IPS-18a (cell line): ENCODE results near the gene MLANA.
"Not testable (repeated sequence)": the region's sequence is repeated elsewhere in the genome, so short reads cannot be mapped to it uniquely, and the experiment has no call there.

Source experiments
- H3K27ac ChIP-seq: one replicate; pipeline ENCODE4 v1.5.1; 2013; ENCODE audit warnings: low read length
- H3K27me3 ChIP-seq: one replicate; pipeline ENCODE4 v1.6.1; 2013; ENCODE audit warnings: mild to moderate bottlenecking, low read length; ENCODE audit not compliant: control insufficient read depth, insufficient read depth
- H3K36me3 ChIP-seq: one replicate; pipeline ENCODE4 v1.6.1; 2013; ENCODE audit warnings: low read depth, low read length; ENCODE audit not compliant: control insufficient read depth
- H3K4me1 ChIP-seq: one replicate; pipeline ENCODE4 v1.6.1; 2013; ENCODE audit warnings: low read depth, low read length; ENCODE audit not compliant: control insufficient read depth
- H3K4me3 ChIP-seq: one replicate; pipeline ENCODE4 v1.5.1; 2013; ENCODE audit warnings: low read length
- H3K9ac ChIP-seq: one replicate; pipeline ENCODE4 v1.6.1; 2013; ENCODE audit warnings: mild to moderate bottlenecking, low read length, moderate library complexity
- H3K9me3 ChIP-seq: one replicate; pipeline ENCODE4 v1.6.1; 2013; ENCODE audit warnings: low read depth, low read length; ENCODE audit not compliant: control insufficient read depth

The MLANA gene

DNA sequence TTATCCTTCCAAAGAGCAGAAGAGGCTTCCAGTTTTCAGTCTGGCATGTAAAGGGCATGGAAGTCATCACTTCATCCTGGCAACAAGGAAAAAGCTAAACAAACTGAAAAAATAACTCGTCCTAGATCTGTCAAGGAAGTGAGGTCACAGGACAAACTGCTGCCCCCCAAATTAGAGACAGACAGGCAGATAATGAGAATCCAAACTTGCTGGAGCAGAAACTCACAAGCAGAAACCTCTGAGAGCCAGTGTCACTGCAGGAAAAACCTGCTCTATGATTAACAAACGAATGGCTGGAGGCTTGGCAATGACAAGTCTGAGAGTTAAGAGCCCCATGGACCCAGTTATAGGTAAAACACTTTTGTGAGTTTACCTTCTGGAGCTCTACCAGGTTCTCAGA, 18.9 kb upstream of the MLANA start:
- H3K36me3 ChIP-seq: no peaks in the 10 kb centered on the region
- H3K4me1 ChIP-seq: no peaks in the 10 kb centered on the region
- no peaks in the 10 kb centered on the region for H3K27me3 ChIP-seq
- H3K9me3 ChIP-seq: no peaks in the 10 kb centered on the region
- H3K9ac ChIP-seq: no peak overlapping the region
- H3K27ac ChIP-seq: no peak overlapping the region
- no peak overlapping the region for H3K4me3 ChIP-seq

DNA sequence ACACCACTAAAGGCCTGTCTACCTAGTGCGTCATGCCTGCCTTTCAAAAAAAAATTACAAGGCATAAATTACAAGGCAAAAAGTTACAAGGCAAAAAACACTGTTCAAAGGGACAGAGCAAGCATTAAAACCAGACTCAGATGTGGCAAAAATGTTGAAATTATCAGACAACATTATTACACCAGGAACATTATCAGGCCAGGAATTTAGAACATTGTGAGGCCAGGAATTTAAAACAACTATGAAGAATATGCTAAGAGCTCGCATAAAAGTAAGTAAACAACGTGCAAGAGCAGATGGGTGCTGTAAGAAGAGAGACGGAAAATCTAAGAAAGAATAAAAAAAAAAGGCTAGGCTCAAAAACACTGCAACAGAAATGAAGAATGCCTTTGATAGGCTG, 18.2 kb upstream of the MLANA start:
- Histone ChIP-seq H3K27ac (no peak overlapping the region), H3K9ac (no peak overlapping the region), H3K9me3 (no peaks in the 10 kb centered on the region), H3K27me3 (no peaks in the 10 kb centered on the region), H3K36me3 (no peaks in the 10 kb centered on the region), H3K4me1 (no peaks in the 10 kb centered on the region), H3K4me3 (no peak overlapping the region)

DNA sequence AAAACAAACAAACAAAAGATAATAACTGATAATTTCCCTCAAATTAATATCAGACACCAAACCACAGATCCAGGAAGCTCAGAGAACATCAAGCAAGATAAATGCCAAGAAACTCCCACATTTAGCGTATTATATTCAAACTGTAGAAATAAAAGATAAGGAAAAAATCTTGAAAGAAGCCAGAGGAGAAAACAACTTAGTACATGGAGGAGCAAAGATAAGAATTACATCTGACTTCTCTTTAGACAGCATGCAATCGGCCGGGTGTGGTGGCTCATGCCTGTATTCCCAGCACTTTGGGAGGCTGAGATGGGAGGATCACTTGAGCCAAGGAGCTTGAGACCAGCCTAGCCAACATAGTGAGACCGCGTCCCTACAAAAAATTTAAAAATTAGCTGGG, 17.2 kb upstream of the MLANA start:
- Histone ChIP-seq H3K27ac (no peak overlapping the region), H3K4me3 (no peak overlapping the region), H3K9me3 (no peaks in the 10 kb centered on the region), H3K4me1 (no peaks in the 10 kb centered on the region), H3K36me3 (no peaks in the 10 kb centered on the region), H3K9ac (no peak overlapping the region), H3K27me3 (no peaks in the 10 kb centered on the region)

DNA sequence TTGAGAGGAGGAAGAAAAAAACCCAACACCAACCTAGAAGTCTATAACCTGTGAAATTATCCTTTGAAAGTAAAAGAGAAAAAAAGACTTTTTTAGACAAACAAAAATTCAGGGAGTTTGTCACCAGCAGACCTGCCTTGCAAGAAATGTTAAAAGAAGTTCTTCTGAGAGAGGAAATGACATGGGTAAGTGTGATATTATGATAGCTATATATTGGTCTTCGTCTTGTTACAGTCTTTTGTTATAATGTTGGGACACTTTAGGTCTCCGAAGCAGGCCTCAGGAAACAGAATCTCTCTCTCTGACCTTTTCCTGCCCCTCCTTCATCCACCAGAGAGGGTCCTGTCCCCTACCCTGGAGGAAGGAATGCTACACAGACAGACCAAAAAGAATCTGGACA, 16.6 kb upstream of the MLANA start:
- Histone ChIP-seq H3K36me3 (no peaks in the 10 kb centered on the region), H3K4me1 (no peaks in the 10 kb centered on the region), H3K9ac (no peak overlapping the region), H3K9me3 (no peaks in the 10 kb centered on the region), H3K27ac (no peak overlapping the region), H3K4me3 (no peak overlapping the region), H3K27me3 (no peaks in the 10 kb centered on the region)

DNA sequence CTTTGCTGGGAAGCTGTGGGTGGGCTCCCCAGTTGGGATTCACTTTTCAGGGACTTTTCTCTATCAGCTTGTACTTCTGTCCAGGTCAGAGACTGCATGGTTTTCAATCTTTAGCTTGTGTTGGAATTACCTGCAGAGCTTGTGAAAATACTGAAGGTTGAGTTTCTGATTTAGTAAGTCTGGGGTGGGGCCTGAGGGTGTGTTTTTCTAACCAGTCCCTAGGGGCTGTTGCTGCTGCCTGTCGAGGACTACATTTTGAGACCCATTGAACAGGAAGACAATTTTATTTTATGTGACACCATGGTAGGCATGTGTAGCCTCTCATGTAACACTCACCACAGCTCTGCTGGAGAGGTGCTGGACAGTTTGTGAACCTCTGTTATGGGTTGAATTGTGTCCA, 14.7 kb upstream of the MLANA start:
- Histone ChIP-seq H3K27me3 (no peaks in the 10 kb centered on the region), H3K4me1 (no peaks in the 10 kb centered on the region), H3K9me3 (no peaks in the 10 kb centered on the region), H3K9ac (no peak overlapping the region), H3K4me3 (no peak overlapping the region), H3K36me3 (no peaks in the 10 kb centered on the region), H3K27ac (no peak overlapping the region)

DNA sequence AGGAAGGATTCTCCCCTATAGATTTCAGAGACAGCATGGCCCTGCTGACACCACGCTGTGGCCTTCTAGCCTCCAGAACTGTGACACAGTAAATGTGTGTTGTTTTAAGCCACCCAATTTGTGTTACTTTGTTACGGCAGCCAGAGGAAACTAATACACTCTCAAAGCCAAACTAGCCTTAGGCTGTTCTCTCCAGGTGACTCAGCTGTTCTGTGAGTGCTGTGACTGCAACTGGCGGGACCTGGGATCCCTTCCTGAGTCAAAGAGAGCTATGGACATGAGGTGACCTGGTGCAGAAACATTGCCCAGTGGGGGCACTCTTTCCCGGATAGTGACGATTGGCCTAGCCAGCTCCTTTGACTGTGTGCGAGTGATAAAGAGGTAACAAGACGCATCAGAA, 14.0 kb upstream of the MLANA start:
- no peak overlapping the region for H3K27ac ChIP-seq
- H3K9me3 ChIP-seq: no peaks in the 10 kb centered on the region
- H3K9ac ChIP-seq: no peak overlapping the region
- no peaks in the 10 kb centered on the region for H3K4me1 ChIP-seq
- no peaks in the 10 kb centered on the region for H3K27me3 ChIP-seq
- H3K4me3 ChIP-seq: no peak overlapping the region
- no peaks in the 10 kb centered on the region for H3K36me3 ChIP-seq

DNA sequence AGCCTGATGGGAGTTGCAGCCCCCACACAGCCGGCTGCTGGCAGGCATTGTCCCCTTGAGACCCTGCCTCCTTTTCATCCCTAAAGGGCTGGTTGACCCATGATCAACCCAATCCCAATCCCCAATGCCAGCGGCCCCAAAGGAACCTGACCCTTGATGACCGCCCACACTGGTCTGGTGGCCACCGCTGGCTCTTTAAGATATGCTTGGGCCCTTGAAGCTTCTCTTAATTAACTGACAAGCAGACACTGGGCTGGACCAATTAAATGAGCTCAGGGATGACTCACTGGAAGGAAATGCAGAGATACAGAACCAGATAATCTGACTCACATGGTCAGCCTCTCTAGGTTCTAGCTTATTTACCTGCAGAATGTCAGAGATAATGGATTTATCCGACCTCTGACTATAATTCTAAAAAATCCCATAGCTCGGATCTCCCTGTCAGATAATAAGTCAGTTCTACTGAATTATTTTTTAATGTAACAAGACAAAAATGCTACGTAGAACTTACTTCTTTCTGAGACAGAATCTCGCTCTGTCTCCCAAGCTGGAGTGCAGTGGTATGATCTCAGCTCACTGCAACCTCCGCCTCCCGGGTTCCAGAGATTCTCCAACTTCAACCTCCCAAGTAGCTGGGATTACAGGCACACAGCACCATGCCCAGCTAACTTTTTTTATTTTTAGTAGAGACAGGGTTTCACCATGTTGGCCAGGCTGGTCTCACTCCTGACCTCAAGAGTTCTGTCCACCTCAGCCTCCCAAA, 11.1 kb upstream of the MLANA start:
- Histone ChIP-seq H3K27me3 (no peaks in the 10 kb centered on the region), H3K4me3 (no peak overlapping the region), H3K27ac (no peak overlapping the region), H3K36me3 (no peaks in the 10 kb centered on the region), H3K4me1 (no peaks in the 10 kb centered on the region), H3K9ac (no peak overlapping the region), H3K9me3 (no peaks in the 10 kb centered on the region)

DNA sequence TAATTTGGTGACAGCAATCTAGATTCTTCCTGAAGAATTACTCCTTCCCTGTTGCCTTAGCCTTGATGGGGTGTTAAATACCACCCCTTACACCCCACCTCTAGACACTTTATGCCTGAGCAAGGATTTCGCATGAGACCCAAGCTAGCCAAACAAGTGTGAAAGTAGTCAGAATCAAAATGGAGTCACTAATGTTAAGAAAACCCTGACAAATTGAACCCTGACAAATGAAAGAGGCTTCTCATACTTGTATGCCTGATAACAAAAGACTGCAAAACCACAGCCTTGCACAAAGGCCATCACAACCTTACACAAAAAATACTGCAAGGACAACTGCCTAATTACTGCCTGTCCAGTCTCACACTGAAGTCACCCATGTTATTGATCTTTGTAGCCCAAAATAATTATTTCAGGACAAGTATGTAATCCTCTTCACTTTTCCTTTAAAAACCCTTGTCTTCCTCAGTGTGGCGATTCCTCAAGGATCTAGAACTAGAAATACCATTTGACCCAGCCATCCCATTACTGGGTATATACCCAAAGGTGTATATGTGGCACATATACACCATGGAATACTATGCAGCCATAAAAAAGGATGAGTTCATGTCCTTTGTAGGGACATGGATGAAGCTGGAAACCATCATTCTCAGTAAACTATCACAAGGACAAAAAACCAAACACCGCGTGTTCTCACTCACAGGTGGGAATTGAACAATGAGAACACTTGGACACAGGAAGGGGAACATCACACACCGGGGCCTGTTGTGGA, 8.3 kb upstream of the MLANA start:
- H3K9ac ChIP-seq, H3K4me1 ChIP-seq, H3K36me3 ChIP-seq, H3K9me3 ChIP-seq, H3K27ac ChIP-seq, H3K4me3 ChIP-seq, H3K27me3 ChIP-seq: not testable (repeated sequence)

DNA sequence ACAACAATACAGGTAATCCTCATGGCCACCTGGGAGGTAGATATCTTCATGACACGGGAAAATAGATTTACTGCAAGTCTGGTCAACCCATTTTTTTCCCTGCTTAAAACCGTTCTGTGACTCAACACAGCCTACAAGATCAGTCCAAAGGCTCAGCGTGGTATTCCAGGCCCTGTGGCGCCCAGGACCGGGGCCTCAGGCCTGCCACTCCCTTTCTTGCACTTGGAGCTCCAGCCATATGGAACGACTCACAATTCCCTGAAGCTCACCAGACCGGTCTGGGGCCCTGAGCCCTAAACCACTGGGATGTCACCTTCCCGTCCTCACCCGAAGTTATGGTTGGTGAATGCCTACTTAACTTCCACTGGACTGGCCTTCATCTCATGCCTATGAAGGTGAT, 6.5 kb upstream of the MLANA start:
- Histone ChIP-seq H3K9ac (no peak overlapping the region), H3K4me3 (no peak overlapping the region), H3K36me3 (no peaks in the 10 kb centered on the region), H3K9me3 (no peaks in the 10 kb centered on the region), H3K27me3 (no peaks in the 10 kb centered on the region), H3K27ac (no peak overlapping the region), H3K4me1 (no peaks in the 10 kb centered on the region)

DNA sequence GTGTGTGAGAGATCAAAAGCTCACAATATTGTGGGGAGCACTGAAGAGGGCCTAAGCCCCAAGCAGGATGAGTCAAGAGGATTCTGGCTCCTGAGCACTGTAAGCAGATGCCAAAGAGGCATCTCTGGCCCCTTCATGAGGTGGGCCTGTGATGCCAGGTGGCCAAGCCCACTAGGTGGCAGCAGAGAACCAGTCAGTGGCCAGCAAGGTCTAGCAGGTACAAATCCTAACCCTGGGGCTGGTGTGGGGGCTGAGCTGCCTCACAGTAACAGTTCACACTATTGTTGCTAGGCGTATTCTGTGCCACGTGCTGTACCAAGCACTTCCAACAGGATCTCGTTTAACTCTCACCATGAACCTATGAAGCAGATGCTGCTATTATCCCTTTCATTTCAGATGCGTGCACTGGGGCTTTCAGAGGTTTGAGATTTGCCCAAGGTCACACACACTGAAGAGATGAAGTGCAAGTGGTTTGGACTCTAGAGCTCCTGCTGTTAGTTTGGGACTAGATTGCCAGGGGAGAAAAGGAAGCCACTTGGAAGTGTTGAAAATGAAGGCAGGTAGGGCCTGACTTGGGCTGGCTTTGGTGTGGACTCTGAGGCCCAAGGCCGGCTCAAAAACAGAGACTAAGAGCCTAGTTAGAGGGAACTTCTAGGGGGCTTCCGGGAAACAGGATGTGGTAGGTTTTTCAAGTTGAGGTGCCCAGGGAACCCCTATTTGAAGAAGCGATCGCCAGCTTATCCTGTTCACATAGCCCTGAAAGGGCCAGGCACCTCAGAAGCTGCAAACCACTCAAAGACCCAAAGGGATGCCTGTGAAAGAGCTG, 4.4 kb upstream of the MLANA start:
- H3K9ac ChIP-seq: no peak overlapping the region
- H3K4me1 ChIP-seq: no peaks in the 10 kb centered on the region
- no peak overlapping the region for H3K4me3 ChIP-seq
- no peaks in the 10 kb centered on the region for H3K27me3 ChIP-seq
- H3K9me3 ChIP-seq: no peaks in the 10 kb centered on the region
- H3K27ac ChIP-seq: no peak overlapping the region
- H3K36me3 ChIP-seq: no peaks in the 10 kb centered on the region

DNA sequence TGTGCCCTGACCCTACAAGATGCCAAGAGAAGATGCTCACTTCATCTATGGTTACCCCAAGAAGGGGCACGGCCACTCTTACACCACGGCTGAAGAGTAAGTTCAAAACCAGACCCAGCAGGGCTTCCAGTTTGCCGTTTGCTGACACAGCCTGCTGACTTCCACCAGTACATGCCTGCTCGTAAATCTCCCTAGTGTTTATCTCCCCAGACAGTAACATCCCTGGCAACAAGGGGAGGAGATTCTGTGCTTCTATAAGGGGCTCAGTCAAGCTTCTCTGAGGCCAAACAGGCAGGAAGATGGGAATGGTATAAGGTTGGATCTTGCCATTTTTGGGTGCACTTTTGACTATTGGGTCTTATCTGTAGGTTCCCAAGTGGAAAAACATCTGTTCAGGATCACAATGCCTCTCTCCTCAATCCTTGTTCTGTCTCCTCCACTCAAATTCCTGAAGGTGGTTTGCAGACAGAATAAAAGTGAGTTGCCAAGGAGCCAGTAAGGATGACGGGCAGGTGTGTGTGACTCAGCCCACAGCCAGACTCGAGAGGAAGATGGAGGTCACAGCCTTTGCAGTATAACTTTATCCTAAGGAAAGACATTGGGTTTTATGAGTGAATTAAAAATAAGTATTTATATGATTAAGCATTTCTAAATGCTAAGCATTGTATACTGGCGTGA, 1.9 kb downstream of the MLANA start:
- no peak overlapping the region for H3K27ac ChIP-seq
- no peaks in the 10 kb centered on the region for H3K9me3 ChIP-seq
- no peaks in the 10 kb centered on the region for H3K36me3 ChIP-seq
- no peaks in the 10 kb centered on the region for H3K4me1 ChIP-seq
- H3K9ac ChIP-seq: no peak overlapping the region
- H3K4me3 ChIP-seq: no peak overlapping the region
- H3K27me3 ChIP-seq: no peaks in the 10 kb centered on the region
